Measurements from ENCODE around the gene STK39. TPM values are rescaled to one million over a fixed set of nuclear protein-coding genes. Genes with fewer than 3 reads are reported as not detected.
"Not testable (repeated sequence)": the region's sequence is repeated elsewhere in the genome, so short reads cannot be mapped to it uniquely, and the experiment has no call there.

Gene STK39
- total RNA-seq, 4 donors from 2014 or later, result 8.9 to 28.3 (median 14.5) TPM

- H3K4me3 ChIP-seq (ENCODE audit: low read depth, poor library complexity, severe bottlenecking), result no peak overlapping the region
- DNase-seq (ENCODE audit: low spot score in 2 of 2), result no peak
- 92 to 97% methylated on average over 2 of the region's 2 CpGs for WGBS, 2 donors
- TF ChIP-seq POLR2A (IDR thresholded peaks at IDR 0.05) (no peak), CTCF (IDR thresholded peaks at IDR 0.05) (no peak)
- intact Hi-C loops (cut with DNase I; ENCODE audit: low total_unique reads), result no loop called here
These were observed 197.8 kb downstream of the STK39 start for GRCh38 chr2:168049609-168050008.

GRCh38 chr2:168047091-168047690 is 200.2 kb downstream of the STK39 start:
- no peak for DNase-seq (ENCODE audit: low spot score in 2 of 2)
- WGBS, 2 donors, result 82 to 87% methylated on average over 3 of the region's 3 CpGs
- H3K4me3 ChIP-seq (ENCODE audit: low read depth, poor library complexity, severe bottlenecking), result no peak overlapping the region
- TF ChIP-seq POLR2A (IDR thresholded peaks at IDR 0.05) (no peak), CTCF (IDR thresholded peaks at IDR 0.05) (no peak)
- intact Hi-C loops (cut with DNase I; ENCODE audit: low total_unique reads), result no loop called here

- no peak overlapping the region for H3K4me3 ChIP-seq (ENCODE audit: low read depth, poor library complexity, severe bottlenecking)
- DNase-seq (ENCODE audit: low spot score in 2 of 2), result no peak
- intact Hi-C loops (cut with DNase I; ENCODE audit: low total_unique reads), result no loop called here
- TF ChIP-seq CTCF (IDR thresholded peaks at IDR 0.05) (no peak), POLR2A (IDR thresholded peaks at IDR 0.05) (no peak)
- WGBS, 2 donors, result 89 to 100% methylated on average over 1 of the region's 1 CpG
These were observed 202.8 kb downstream of the STK39 start for GRCh38 chr2:168044579-168044978.

- H3K4me3 ChIP-seq (ENCODE audit: low read depth, poor library complexity, severe bottlenecking), result no peak overlapping the region
- intact Hi-C loops (cut with DNase I; ENCODE audit: low total_unique reads), result no loop called here
- TF ChIP-seq POLR2A (IDR thresholded peaks at IDR 0.05), result no peak
- no peak for TF ChIP-seq CTCF (IDR thresholded peaks at IDR 0.05)
- DNase-seq (ENCODE audit: low spot score in 2 of 2), result no peak
- WGBS, 2 donors, result 93 to 98% methylated on average over 2 of the region's 2 CpGs
These were observed 203.2 kb downstream of the STK39 start for GRCh38 chr2:168044176-168044575.

- H3K4me3 ChIP-seq (ENCODE audit: low read depth, poor library complexity, severe bottlenecking); DNase-seq (ENCODE audit: low spot score in 2 of 2); intact Hi-C loops (cut with DNase I; ENCODE audit: low total_unique reads): not testable (repeated sequence)
- 89 to 95% methylated on average over 5 of the region's 5 CpGs for WGBS, 2 donors
These were observed 205.1 kb downstream of the STK39 start for GRCh38 chr2:168042127-168042824.

GRCh38 chr2:168039881-168040280 is 207.5 kb downstream of the STK39 start:
- 78 to 84% methylated on average over 3 of the region's 3 CpGs for WGBS, 2 donors
- intact Hi-C loops (cut with DNase I; ENCODE audit: low total_unique reads), result no loop called here
- DNase-seq (ENCODE audit: low spot score in 2 of 2), result no peak
- no peak for TF ChIP-seq POLR2A (IDR thresholded peaks at IDR 0.05)
- no peak for TF ChIP-seq CTCF (IDR thresholded peaks at IDR 0.05)
- H3K4me3 ChIP-seq (ENCODE audit: low read depth, poor library complexity, severe bottlenecking), result no peak overlapping the region

All from lower leg skin (tissue), 4 donors.